ENCODE results near the gene TSPAN19.

TSPAN19 gene

GRCh38 chr12:85036234-85036707 is at the start of gene TSPAN19, which contains the start of gene LRRIQ1:
TSS of gene TSPAN19 (minus strand) at chr12:85036277. CDS start at chr12:85029946, 6,331 bp downstream.
TSS of gene LRRIQ1 (plus strand) at chr12:85036351. CDS start at chr12:85038177, 1,826 bp downstream.
- Mint-ChIP-seq H3K4me1 (ENCODE audit: low read depth) (peaks cover 5% of the 10 kb centered on the region), H3K27ac (no peak within 1 kb of the TSS), H3K4me3 (peak within 1 kb of the TSS; percentile 73), H3K27me3 (ENCODE audit: low read depth) (peaks cover 7% of the 10 kb centered on the region), H3K9me3 (no peaks in the 10 kb centered on the region), H3K36me3 (ENCODE audit: low read depth) (no peaks in the 10 kb centered on the region)

- H3K4me3 Mint-ChIP-seq = no peak overlapping the region
- H3K27ac Mint-ChIP-seq = no peak overlapping the region
- H3K27me3 Mint-ChIP-seq (ENCODE audit: low read depth) = no peaks in the 10 kb centered on the region
- H3K36me3 Mint-ChIP-seq (ENCODE audit: low read depth) = no peaks in the 10 kb centered on the region
- H3K4me1 Mint-ChIP-seq (ENCODE audit: low read depth) = no peaks in the 10 kb centered on the region
- no peaks in the 10 kb centered on the region for H3K9me3 Mint-ChIP-seq
Measured at GRCh38 chr12:85085066-85085465, 49.0 kb upstream of the TSPAN19 start.

- Mint-ChIP-seq H3K4me3 (no peak overlapping the region), H3K36me3 (ENCODE audit: low read depth) (no peaks in the 10 kb centered on the region), H3K9me3 (no peaks in the 10 kb centered on the region), H3K27ac (no peak overlapping the region), H3K27me3 (ENCODE audit: low read depth) (no peaks in the 10 kb centered on the region), H3K4me1 (ENCODE audit: low read depth) (no peaks in the 10 kb centered on the region)
Measured at GRCh38 chr12:85076688-85077430, 40.8 kb upstream of the TSPAN19 start.

- Mint-ChIP-seq H3K36me3 (ENCODE audit: low read depth) (no peaks in the 10 kb centered on the region), H3K4me3 (no peak overlapping the region), H3K27me3 (ENCODE audit: low read depth) (no peaks in the 10 kb centered on the region), H3K4me1 (ENCODE audit: low read depth) (no peaks in the 10 kb centered on the region), H3K9me3 (no peaks in the 10 kb centered on the region), H3K27ac (no peak overlapping the region)
Measured at GRCh38 chr12:85072826-85073225, 36.7 kb upstream of the TSPAN19 start.

DNA sequence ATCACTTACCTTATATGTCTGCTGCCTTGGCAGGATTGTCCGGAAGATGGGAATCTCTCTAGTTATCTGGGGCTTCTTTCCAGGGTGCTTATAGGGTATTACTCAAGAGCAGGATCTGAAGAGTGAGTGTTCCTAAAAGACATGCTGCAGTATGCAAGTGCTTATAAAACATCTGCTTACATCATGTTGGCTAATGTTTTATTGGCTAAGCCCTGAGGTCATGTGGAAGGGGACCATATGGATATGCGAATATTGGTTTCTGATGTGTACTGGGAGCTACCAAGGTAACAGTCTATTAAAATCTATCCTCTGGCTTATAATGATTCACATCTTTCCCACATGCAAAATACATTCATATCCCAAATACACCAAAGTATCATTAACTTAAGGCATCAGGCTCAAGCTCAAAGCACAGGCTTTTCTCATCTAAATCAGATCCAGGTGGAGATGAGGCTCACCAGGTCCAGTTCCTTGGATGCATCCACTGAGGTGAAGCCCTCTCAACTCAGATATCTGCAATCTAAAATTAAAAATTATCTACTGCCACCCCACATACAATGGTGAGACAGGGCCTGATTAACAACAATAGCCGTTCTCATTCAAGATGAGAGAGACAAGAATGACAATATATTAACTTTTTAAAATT is 29.9 kb upstream of the TSPAN19 start:
- H3K4me3 Mint-ChIP-seq = no peak overlapping the region
- H3K27ac Mint-ChIP-seq = no peak overlapping the region

DNA sequence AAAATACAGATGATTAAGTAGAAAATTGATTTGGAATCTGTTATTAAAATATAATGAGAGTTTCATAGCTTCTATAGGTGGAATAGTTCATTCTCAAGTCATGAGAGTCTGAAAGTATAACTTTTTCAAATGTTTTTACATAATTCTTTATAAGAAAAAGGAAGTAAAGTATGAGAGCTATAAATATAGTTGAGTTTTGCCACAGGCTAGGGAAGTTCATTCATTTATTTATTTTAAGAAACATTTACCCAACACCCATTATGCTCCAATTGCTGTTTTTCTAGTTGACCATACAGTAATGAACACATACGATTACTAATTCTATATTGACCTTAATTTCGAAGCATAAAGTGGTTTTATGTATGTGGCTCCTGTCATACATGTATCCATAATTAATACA is 24.8 kb upstream of the TSPAN19 start:
- Mint-ChIP-seq H3K27me3 (ENCODE audit: low read depth) (no peaks in the 10 kb centered on the region), H3K36me3 (ENCODE audit: low read depth) (no peaks in the 10 kb centered on the region), H3K4me1 (ENCODE audit: low read depth) (no peaks in the 10 kb centered on the region), H3K9me3 (no peaks in the 10 kb centered on the region), H3K4me3 (no peak overlapping the region), H3K27ac (no peak overlapping the region)

More for the DNA sequence above, 29.9 kb upstream of the TSPAN19 start:
- H3K4me1 Mint-ChIP-seq (ENCODE audit: low read depth) = no peaks in the 10 kb centered on the region
- H3K36me3 Mint-ChIP-seq (ENCODE audit: low read depth) = no peaks in the 10 kb centered on the region
- H3K27me3 Mint-ChIP-seq (ENCODE audit: low read depth) = no peaks in the 10 kb centered on the region
- no peaks in the 10 kb centered on the region for H3K9me3 Mint-ChIP-seq

- no peaks in the 10 kb centered on the region for H3K4me1 Mint-ChIP-seq (ENCODE audit: low read depth)
- H3K27me3 Mint-ChIP-seq (ENCODE audit: low read depth) = no peaks in the 10 kb centered on the region
- H3K36me3 Mint-ChIP-seq (ENCODE audit: low read depth) = no peaks in the 10 kb centered on the region
- H3K27ac Mint-ChIP-seq = no peak overlapping the region
- H3K4me3 Mint-ChIP-seq = no peak overlapping the region
- no peaks in the 10 kb centered on the region for H3K9me3 Mint-ChIP-seq
Measured at GRCh38 chr12:85059594-85059993, 23.5 kb upstream of the TSPAN19 start.

GRCh38 chr12:85058339-85058738 is 22.3 kb upstream of the TSPAN19 start:
- Mint-ChIP-seq H3K4me3 (no peak overlapping the region), H3K4me1 (ENCODE audit: low read depth) (no peaks in the 10 kb centered on the region), H3K27me3 (ENCODE audit: low read depth) (no peaks in the 10 kb centered on the region), H3K9me3 (no peaks in the 10 kb centered on the region), H3K27ac (no peak overlapping the region), H3K36me3 (ENCODE audit: low read depth) (no peaks in the 10 kb centered on the region)

GRCh38 chr12:85057370-85057963 is 21.4 kb upstream of the TSPAN19 start:
- H3K4me3 Mint-ChIP-seq = no peak overlapping the region
- no peaks in the 10 kb centered on the region for H3K4me1 Mint-ChIP-seq (ENCODE audit: low read depth)
- no peaks in the 10 kb centered on the region for H3K9me3 Mint-ChIP-seq
- no peak overlapping the region for H3K27ac Mint-ChIP-seq
- no peaks in the 10 kb centered on the region for H3K36me3 Mint-ChIP-seq (ENCODE audit: low read depth)
- no peaks in the 10 kb centered on the region for H3K27me3 Mint-ChIP-seq (ENCODE audit: low read depth)

DNA sequence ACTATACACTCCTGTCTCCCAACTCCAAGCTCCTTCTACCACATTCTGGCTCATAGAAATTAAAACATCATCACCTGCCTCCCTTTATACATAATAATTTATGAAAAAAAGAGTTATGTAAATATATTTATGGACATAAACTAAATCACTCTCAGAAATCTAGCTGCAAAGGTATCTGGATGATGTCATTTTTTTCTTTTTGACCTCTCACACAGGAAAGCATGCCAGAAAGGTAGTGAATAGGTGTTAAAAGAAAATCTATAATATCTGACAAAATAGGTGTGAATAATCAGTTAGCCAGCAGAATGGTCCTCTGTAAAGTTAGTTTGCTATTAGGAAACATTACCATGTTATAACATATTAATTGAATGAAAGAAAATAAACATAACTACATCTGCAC is 7.8 kb upstream of the TSPAN19 start:
- no peak overlapping the region for H3K27ac Mint-ChIP-seq
- H3K9me3 Mint-ChIP-seq = no peaks in the 10 kb centered on the region
- H3K4me1 Mint-ChIP-seq (ENCODE audit: low read depth) = no peaks in the 10 kb centered on the region
- no peaks in the 10 kb centered on the region for H3K36me3 Mint-ChIP-seq (ENCODE audit: low read depth)
- H3K27me3 Mint-ChIP-seq (ENCODE audit: low read depth) = no peaks in the 10 kb centered on the region
- H3K4me3 Mint-ChIP-seq = no peak overlapping the region

GRCh38 chr12:85041395-85041794 is 5.3 kb upstream of the TSPAN19 start:
- H3K4me1 Mint-ChIP-seq (ENCODE audit: low read depth) = peaks cover 2% of the 10 kb centered on the region
- no peaks in the 10 kb centered on the region for H3K9me3 Mint-ChIP-seq
- H3K27ac Mint-ChIP-seq = no peak overlapping the region
- no peaks in the 10 kb centered on the region for H3K36me3 Mint-ChIP-seq (ENCODE audit: low read depth)
- peaks cover under 1% of the 10 kb centered on the region for H3K27me3 Mint-ChIP-seq (ENCODE audit: low read depth)
- H3K4me3 Mint-ChIP-seq = no peak overlapping the region

DNA sequence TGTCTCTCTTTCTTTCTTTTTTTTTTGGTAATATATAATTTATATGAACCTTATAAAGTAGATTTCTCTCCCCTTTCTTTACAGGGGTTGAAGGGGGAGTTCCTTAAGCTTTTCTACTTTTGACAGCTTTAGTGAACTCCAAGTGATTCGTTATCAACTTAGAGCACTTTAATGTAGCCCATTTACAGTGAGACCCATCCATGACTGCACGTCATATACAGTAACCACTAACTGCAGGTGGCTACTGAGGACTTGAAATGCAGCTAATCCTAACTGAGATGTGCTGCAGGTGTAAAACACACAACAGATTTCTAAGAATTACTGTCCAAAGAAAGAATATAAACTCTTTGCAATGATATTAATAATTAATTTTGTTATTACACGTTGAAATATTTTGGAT is 656 bp upstream of the TSPAN19 start:
- H3K36me3 Mint-ChIP-seq (ENCODE audit: low read depth) = no peaks in the 10 kb centered on the region
- peak overlapping the region; percentile 73 for H3K4me3 Mint-ChIP-seq
- H3K9me3 Mint-ChIP-seq = no peaks in the 10 kb centered on the region
- H3K27ac Mint-ChIP-seq = no peak overlapping the region
- peaks cover 5% of the 10 kb centered on the region for H3K4me1 Mint-ChIP-seq (ENCODE audit: low read depth)
- peaks cover 7% of the 10 kb centered on the region for H3K27me3 Mint-ChIP-seq (ENCODE audit: low read depth)

DNA sequence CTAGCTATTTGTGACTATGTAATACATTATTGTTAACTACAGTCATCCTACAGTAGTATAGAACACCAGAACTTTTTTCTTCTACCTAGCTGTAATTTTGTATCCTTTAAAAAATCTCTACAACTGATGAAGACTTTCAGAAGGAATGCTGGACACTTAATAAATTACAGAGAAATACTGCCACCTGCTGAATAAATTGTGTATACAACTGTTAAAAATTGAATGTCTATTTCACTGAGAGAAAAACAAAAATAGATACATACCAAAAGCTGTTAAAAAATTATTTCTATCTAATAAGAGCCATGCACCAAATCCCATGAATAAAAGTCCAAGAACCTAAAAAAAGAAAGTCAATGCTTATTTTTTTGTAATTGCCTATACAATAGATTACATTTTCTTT is 6.6 kb downstream of the TSPAN19 start:
- H3K36me3 Mint-ChIP-seq (ENCODE audit: low read depth) = no peaks in the 10 kb centered on the region
- H3K9me3 Mint-ChIP-seq = no peaks in the 10 kb centered on the region
- H3K4me1 Mint-ChIP-seq (ENCODE audit: low read depth) = no peaks in the 10 kb centered on the region
- H3K27ac Mint-ChIP-seq = no peak overlapping the region
- no peaks in the 10 kb centered on the region for H3K27me3 Mint-ChIP-seq (ENCODE audit: low read depth)
- no peak overlapping the region for H3K4me3 Mint-ChIP-seq

GRCh38 chr12:85018098-85018497 is 18.0 kb downstream of the TSPAN19 start:
- Mint-ChIP-seq H3K9me3 (no peaks in the 10 kb centered on the region), H3K27me3 (ENCODE audit: low read depth) (no peaks in the 10 kb centered on the region), H3K36me3 (ENCODE audit: low read depth) (no peaks in the 10 kb centered on the region), H3K4me3 (no peak overlapping the region), H3K4me1 (ENCODE audit: low read depth) (no peaks in the 10 kb centered on the region), H3K27ac (no peak overlapping the region)

- H3K4me3 Mint-ChIP-seq = no peak overlapping the region
- no peak overlapping the region for H3K27ac Mint-ChIP-seq
- no peaks in the 10 kb centered on the region for H3K9me3 Mint-ChIP-seq
- no peaks in the 10 kb centered on the region for H3K36me3 Mint-ChIP-seq (ENCODE audit: low read depth)
- H3K4me1 Mint-ChIP-seq (ENCODE audit: low read depth) = no peaks in the 10 kb centered on the region
- H3K27me3 Mint-ChIP-seq (ENCODE audit: low read depth) = no peaks in the 10 kb centered on the region
Measured at GRCh38 chr12:85017618-85018017, 18.5 kb downstream of the TSPAN19 start.
